ENCODE results near the gene TLK2.

Gene TLK2

DNA sequence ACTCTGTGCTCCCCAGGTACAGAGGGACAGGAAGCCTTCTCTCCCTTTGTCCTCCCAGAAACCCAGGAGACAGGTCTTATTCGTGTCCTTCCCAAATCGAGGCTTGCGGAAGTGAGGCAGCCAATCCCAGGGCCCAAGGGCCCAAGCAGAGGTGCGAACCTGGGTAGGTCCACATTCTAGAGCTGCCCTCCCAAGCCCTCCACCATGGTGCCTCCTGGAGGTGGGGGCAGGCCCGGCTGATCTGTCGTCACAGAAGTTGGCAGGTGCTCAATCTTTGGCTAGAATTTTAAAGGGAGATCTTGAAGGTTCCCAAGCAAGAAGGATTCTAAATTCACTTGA lies 170.3 kb downstream of the TLK2 start:
- FAIRE-seq = no peak
- no peak for DNase-seq (ENCODE audit: extremely low spot score, insufficient read length, low read depth)

- no peak for DNase-seq (ENCODE audit: extremely low spot score, insufficient read length, low read depth)
- no peak for FAIRE-seq
These were observed 170.9 kb downstream of the TLK2 start for GRCh38 chr17:62649570-62649969.

DNA sequence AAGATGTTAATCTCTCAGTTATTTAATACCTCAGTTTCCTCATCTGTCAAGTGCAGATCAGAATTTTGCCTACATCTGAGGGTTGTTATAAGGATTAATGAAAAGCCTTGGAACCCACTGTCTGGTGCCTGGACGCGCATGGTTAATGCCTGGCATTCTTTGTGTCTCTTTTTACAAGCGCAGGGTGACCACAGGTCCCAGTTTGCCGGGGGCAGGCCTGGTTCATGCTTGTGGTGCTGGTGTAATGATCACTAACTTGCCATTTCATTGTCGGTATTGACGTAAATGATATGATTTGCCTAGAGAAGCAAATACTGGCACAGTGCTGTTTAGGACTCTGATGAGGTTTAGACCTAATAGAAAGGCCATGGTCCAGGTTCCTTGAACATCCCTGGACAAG lies 172.0 kb downstream of the TLK2 start:
- FAIRE-seq = no peak

GRCh38 chr17:62652251-62653001 lies 173.8 kb downstream of the TLK2 start:
- FAIRE-seq (peak; percentile 59), DNase-seq (ENCODE audit: extremely low spot score, insufficient read length, low read depth) (no peak)

More for the DNA sequence above, 172.0 kb downstream of the TLK2 start:
- DNase-seq (ENCODE audit: extremely low spot score, insufficient read length, low read depth) = no peak

GRCh38 chr17:62653002-62653825 lies 174.6 kb downstream of the TLK2 start:
- peak; percentile 54 for DNase-seq (ENCODE audit: extremely low spot score, insufficient read length, low read depth)
- FAIRE-seq = peak; percentile 73

GRCh38 chr17:62653826-62654761 lies 175.5 kb downstream of the TLK2 start:
- FAIRE-seq (no peak), DNase-seq (ENCODE audit: extremely low spot score, insufficient read length, low read depth) (no peak)

DNA sequence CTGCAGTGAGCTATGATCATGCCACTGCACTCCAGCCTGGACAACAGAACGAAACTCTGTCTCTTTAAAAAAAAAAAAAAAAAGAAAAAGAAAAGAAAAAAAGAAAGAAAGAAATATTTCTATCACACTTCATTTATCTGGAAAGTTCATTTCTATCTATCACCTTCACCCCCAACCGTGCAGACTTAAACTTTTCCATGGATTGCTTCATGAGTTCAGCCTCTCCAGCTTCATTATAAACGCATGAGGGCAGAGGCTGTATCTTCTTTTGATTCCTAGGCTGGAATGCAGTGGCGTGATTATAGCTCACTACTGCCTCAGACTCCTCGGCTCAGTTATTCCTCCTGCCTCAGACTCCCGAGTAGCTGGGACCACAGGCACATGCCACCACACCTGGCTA lies 177.0 kb downstream of the TLK2 start:
- DNase-seq (ENCODE audit: extremely low spot score, insufficient read length, low read depth) = no peak
- FAIRE-seq = no peak

DNA sequence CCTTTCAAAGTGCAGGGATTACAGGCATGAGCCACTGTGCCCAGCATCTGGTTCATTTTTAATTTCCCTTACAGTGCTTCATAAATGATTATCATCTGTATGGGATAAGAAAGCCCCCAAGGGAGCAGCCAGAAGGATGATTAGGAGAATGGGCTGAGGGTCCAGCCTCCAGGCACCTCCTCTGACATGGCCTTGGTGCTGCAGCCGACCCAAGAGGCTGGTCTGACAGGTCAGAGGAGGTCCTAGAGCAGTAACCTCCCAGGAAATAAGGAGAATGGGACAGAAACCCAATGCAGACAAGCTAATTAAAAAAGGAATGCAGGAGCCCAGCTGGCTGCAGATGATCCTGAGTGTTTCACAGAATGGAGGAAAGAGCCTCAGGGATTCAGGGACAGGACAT lies 177.8 kb downstream of the TLK2 start:
- no peak for FAIRE-seq

GRCh38 chr17:62657145-62657665 lies 178.6 kb downstream of the TLK2 start:
- DNase-seq (ENCODE audit: extremely low spot score, insufficient read length, low read depth) (no peak), FAIRE-seq (no peak)

More for the DNA sequence above, 177.8 kb downstream of the TLK2 start:
- DNase-seq (ENCODE audit: extremely low spot score, insufficient read length, low read depth) = no peak

GRCh38 chr17:62657690-62658089 lies 179.1 kb downstream of the TLK2 start:
- no peak for DNase-seq (ENCODE audit: extremely low spot score, insufficient read length, low read depth)
- FAIRE-seq = no peak

- DNase-seq (ENCODE audit: extremely low spot score, insufficient read length, low read depth) (no peak), FAIRE-seq (no peak)
These were observed 179.7 kb downstream of the TLK2 start for GRCh38 chr17:62658136-62658920.

DNA sequence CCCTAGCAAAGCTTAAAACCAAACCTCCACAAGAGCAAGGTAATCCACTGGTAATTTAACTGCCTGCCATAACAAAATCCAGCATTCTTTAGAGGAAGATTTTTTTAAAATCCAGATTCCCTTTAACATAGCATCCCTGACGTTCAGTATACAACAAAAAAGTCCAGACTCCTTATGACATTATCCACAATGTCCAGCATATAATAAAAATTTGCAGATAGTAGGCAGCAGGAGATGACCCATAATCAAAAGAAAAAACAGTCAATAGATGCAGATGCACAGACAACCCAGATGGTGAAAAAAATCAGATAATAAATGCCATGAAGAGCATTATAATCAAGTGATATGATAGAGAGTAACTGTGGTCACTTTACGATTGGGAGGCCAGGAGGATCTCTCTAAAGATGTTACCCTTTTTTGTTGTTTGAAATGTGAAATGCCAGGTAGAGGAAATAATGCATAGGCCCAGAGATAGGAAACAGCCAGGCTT lies 182.0 kb downstream of the TLK2 start:
- no peak for FAIRE-seq
- DNase-seq (ENCODE audit: extremely low spot score, insufficient read length, low read depth) = no peak

DNA sequence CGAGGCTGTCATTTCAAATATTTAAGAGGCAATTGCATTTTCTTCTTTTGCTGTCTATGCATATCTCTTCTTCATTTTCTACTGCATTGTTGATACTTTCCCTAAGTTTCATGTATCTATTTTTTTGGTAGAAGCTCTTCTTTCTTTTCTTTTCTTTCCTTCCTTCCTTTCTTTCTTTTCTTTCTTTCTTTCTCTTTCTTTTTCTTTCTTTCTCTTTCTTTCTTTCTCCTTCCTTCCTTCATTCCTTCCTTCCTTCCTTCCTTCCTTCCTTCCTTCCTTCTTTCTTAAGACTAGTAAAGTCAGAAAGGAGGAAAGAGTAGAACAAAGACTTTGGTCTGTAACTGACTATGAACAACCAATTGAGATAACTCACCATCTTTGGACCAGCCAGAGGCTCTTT lies 182.7 kb downstream of the TLK2 start:
- DNase-seq (ENCODE audit: extremely low spot score, insufficient read length, low read depth) = no peak
- FAIRE-seq = no peak

DNA sequence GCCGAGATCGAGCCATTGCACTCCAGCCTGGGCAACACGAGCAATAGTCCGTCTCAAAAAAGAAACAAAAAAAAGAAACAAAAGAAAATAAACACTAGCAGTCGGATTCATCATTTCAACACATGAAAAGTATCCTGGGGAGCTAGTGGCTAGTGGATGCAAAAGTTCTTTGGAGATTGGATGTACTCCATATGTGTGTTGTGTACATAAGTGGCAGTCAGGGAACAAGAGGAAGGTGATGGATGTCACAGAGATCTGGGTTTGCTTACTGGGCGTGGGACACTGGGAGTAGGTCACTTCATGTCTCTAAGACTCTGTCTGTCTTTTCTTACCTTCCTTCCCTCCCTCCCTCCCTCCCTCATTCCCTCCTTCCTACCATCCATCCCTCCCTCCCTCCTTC lies 184.2 kb downstream of the TLK2 start:
- DNase-seq (ENCODE audit: extremely low spot score, insufficient read length, low read depth) (no peak), FAIRE-seq (no peak)

All from GM18507 (cell line).